GM19372 (cell line): ENCODE results near the gene PSME1.

Experiments used
- ATAC-seq: cut with Tn5 transposase; IDR thresholded peaks from one replicate; pipeline ENCODE4 v1.9.1; 2021; ENCODE audit warnings: mild to moderate bottlenecking, low read depth, moderate library complexity; ENCODE audit not compliant: unreplicated experiment

The PSME1 gene

GRCh38 chr14:24144451-24144850 lies 8.5 kb downstream of the PSME1 start:
- ATAC-seq, result no peak

- ATAC-seq, result no peak
Measured at GRCh38 chr14:24145219-24145618, 9.2 kb downstream of the PSME1 start.

- ATAC-seq, result no peak
Measured at GRCh38 chr14:24145690-24146452, 9.9 kb downstream of the PSME1 start.

GRCh38 chr14:24146453-24146977 lies 10.5 kb downstream of the PSME1 start, which contains the start of gene PSME2:
TSS of gene PSME2 (minus strand) at chr14:24146610. CDS start at chr14:24146581, 29 bp downstream.
- peak; percentile 52 for ATAC-seq

GRCh38 chr14:24146978-24147760 lies 11.2 kb downstream of the PSME1 start, which contains the start of gene RNF31:
TSS of gene RNF31 (plus strand) at chr14:24147498. CDS start at chr14:24147699, 201 bp downstream.
- ATAC-seq, result peak; percentile 84

- no peak for ATAC-seq
Measured at GRCh38 chr14:24147761-24148428, 11.9 kb downstream of the PSME1 start.

- no peak for ATAC-seq
Measured at GRCh38 chr14:24149302-24149969, 13.4 kb downstream of the PSME1 start.

- ATAC-seq, result no peak
Measured at GRCh38 chr14:24150061-24150460, 14.1 kb downstream of the PSME1 start.

- no peak for ATAC-seq
Measured at GRCh38 chr14:24150567-24150966, 14.6 kb downstream of the PSME1 start.

GRCh38 chr14:24150993-24151392 lies 15.0 kb downstream of the PSME1 start:
- ATAC-seq, result no peak

- ATAC-seq, result no peak
Measured at GRCh38 chr14:24151404-24152080, 15.5 kb downstream of the PSME1 start.

- no peak for ATAC-seq
Measured at GRCh38 chr14:24155100-24155499, 19.1 kb downstream of the PSME1 start.

- no peak for ATAC-seq
Measured at GRCh38 chr14:24156840-24157239, 20.8 kb downstream of the PSME1 start.

GRCh38 chr14:24157331-24157730 lies 21.3 kb downstream of the PSME1 start:
- ATAC-seq, result no peak

GRCh38 chr14:24159777-24160498 lies 23.9 kb downstream of the PSME1 start:
- ATAC-seq, result no peak

GRCh38 chr14:24160499-24160849 lies 24.5 kb downstream of the PSME1 start:
- no peak for ATAC-seq

GRCh38 chr14:24160850-24161804 lies 25.1 kb downstream of the PSME1 start, which contains the start of gene IRF9:
TSS of gene IRF9 (plus strand) at chr14:24161265. CDS start at chr14:24162145, 880 bp downstream.
- ATAC-seq, result peak; percentile 79

- ATAC-seq, result no peak
Measured at GRCh38 chr14:24162093-24162492, 26.1 kb downstream of the PSME1 start.
